Measurements from ENCODE around the gene PROZ. TPM values are rescaled to one million over a fixed set of nuclear protein-coding genes. Genes with fewer than 3 reads are reported as not detected.

Gene PROZ
- total and polyA plus RNA-seq, 7 experiments from 2014 or later = 0.24 TPM; not detected in 6

GRCh38 chr13:113168211-113168610 lies 9.8 kb downstream of the PROZ start:
- Mint-ChIP-seq H3K4me1 (peaks cover 0 to 30% (median 21%) of the 10 kb centered on the region in 7 donors), H3K36me3 (peaks cover 4 to 36% (median 29%) of the 10 kb centered on the region in 5 donors), H3K9me3 (peaks cover 0 to 21% (median 6%) of the 10 kb centered on the region in 11 donors), H3K27me3 (no peaks in the 10 kb centered on the region), H3K27ac (peak overlapping the region in 3 of 9 donors; percentile 26 to 68 (median 28)), H3K4me3 (no peak overlapping the region)
- no peak overlapping the region for H3K27ac ChIP-seq (ENCODE audit: low read depth, low read length)
- no peak overlapping the region for H3K4me3 ChIP-seq (ENCODE audit: low read length)
- peaks cover 0 to 25% (median 0%) of the 10 kb centered on the region in 3 experiments for H3K36me3 ChIP-seq (ENCODE audit: control insufficient read depth in 2 of 3, insufficient read depth in 3 of 3, low read length in 3 of 3)
- DNase-seq (no peak), ATAC-seq (no peak)
- intact Hi-C loops (cut with micrococcal nuclease) = no loop called here
- CTCF ChIA-PET = no interaction called here
- H3K27me3 ChIP-seq (ENCODE audit: control insufficient read depth in 2 of 2, insufficient read depth in 2 of 2, low read length in 2 of 2) = no peaks in the 10 kb centered on the region
- H3K9me3 ChIP-seq (ENCODE audit: control insufficient read depth in 2 of 3, low read length in 3 of 3) = no peaks in the 10 kb centered on the region
- peaks cover 0 to 6% of the 10 kb centered on the region in 2 donors for H3K4me1 ChIP-seq (ENCODE audit: control insufficient read depth in 2 of 2, insufficient read depth in 2 of 2, low read length in 2 of 2)
- POLR2A ChIA-PET = no interaction called here

DNA sequence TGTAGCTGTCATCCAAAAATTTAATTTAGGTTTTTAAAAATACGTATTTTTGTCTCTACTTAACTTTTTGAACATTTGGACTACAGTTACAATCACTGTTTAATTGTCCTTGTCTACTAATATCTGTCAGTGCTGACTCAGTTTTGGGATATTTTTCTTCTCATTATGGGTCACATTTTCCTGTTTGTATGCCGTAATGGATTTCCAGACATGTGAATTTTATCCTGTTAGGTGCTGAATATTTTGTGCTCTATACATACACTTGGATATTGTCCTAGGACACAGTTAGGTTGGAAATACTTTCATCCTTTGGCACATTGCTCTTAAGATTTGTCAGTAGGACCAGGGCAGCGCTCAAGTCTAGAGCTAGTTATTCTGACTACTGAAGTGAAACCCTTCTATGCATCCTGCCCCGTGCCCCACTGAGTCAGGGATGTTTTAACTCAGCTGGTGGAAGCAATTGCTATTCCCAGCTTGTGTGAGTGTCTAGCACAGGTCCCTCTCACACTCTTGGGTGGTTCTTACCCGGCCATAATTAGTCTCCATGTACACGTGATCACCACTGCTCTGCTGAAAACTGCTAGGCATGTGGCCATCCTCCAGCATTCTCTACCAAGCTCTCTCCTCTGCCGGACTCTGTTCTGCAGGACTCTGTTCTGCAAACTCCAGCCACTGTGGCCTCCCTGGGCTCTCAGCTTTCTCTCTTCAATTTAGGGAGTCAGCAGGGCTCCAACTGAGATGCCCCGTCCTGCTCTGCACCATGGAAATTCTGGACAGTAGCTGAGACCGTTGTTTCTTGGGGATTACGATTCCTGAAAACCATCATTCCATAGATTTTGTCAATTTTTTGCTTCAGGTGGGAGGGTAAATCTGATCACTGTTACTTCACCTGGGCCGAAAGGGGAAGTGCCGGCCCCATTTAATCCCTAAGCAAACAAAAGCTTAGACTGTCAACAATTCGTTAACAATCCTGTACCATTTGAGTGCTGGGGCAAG lies 11.1 kb downstream of the PROZ start:
- H3K36me3 Mint-ChIP-seq = peaks cover 4 to 39% (median 32%) of the 10 kb centered on the region in 5 donors
- H3K4me3 Mint-ChIP-seq = no peak overlapping the region
- Histone ChIP-seq H3K36me3 (ENCODE audit: control insufficient read depth in 2 of 3, insufficient read depth in 3 of 3, low read length in 3 of 3) (peaks cover 0 to 25% (median 0%) of the 10 kb centered on the region in 3 experiments), H3K4me1 (ENCODE audit: control insufficient read depth in 2 of 2, insufficient read depth in 2 of 2, low read length in 2 of 2) (peaks cover 0 to 6% of the 10 kb centered on the region in 2 donors), H3K9me3 (ENCODE audit: control insufficient read depth in 2 of 3, low read length in 3 of 3) (no peaks in the 10 kb centered on the region), H3K4me3 (ENCODE audit: low read length) (no peak overlapping the region), H3K27ac (ENCODE audit: low read depth, low read length) (no peak overlapping the region), H3K27me3 (ENCODE audit: control insufficient read depth in 2 of 2, insufficient read depth in 2 of 2, low read length in 2 of 2) (no peaks in the 10 kb centered on the region)
- H3K9me3 Mint-ChIP-seq = peaks cover 0 to 16% (median 6%) of the 10 kb centered on the region in 11 donors
- DNase-seq (no peak), ATAC-seq (no peak)
- ChIA-PET CTCF (interaction anchor here (0.6 kb wide), 1 partner anchor 83 kb away, joined by 3 read pairs; no protein-coding TSS in a partner anchor), POLR2A (interaction anchor here (1.4 kb wide), 1 partner anchor 15 kb away, joined by 6 read pairs; no protein-coding TSS in a partner anchor)
- H3K27me3 Mint-ChIP-seq = no peaks in the 10 kb centered on the region
- intact Hi-C loops (cut with micrococcal nuclease) = no loop called here
- H3K4me1 Mint-ChIP-seq = peaks cover 0 to 26% (median 9%) of the 10 kb centered on the region in 7 donors
- peak overlapping the region in 1 of 9 donors; percentile 68 for H3K27ac Mint-ChIP-seq

- Mint-ChIP-seq H3K4me3 (peak overlapping the region in 1 of 10 donors; percentile 55), H3K9me3 (peaks cover 0 to 16% (median 6%) of the 10 kb centered on the region in 11 donors), H3K4me1 (peaks cover 0 to 28% (median 4%) of the 10 kb centered on the region in 7 donors), H3K27me3 (no peaks in the 10 kb centered on the region), H3K27ac (peak overlapping the region in 2 of 9 donors; percentile 21 to 69), H3K36me3 (peaks cover 4 to 47% (median 39%) of the 10 kb centered on the region in 5 donors)
- ATAC-seq (no peak), DNase-seq (no peak)
- intact Hi-C loops (cut with micrococcal nuclease) = no loop called here
- H3K4me1 ChIP-seq (ENCODE audit: control insufficient read depth in 2 of 2, insufficient read depth in 2 of 2, low read length in 2 of 2) = peaks cover 0 to 6% of the 10 kb centered on the region in 2 donors
- no peak overlapping the region for H3K27ac ChIP-seq (ENCODE audit: low read depth, low read length)
- ChIA-PET CTCF (no interaction called here), POLR2A (interaction anchor here (1.4 kb wide), 1 partner anchor 14 kb away, joined by 6 read pairs; no protein-coding TSS in a partner anchor)
- no peak overlapping the region for H3K4me3 ChIP-seq (ENCODE audit: low read length)
- no peaks in the 10 kb centered on the region for H3K9me3 ChIP-seq (ENCODE audit: control insufficient read depth in 2 of 3, low read length in 3 of 3)
- peaks cover 0 to 28% (median 0%) of the 10 kb centered on the region in 3 experiments for H3K36me3 ChIP-seq (ENCODE audit: control insufficient read depth in 2 of 3, insufficient read depth in 3 of 3, low read length in 3 of 3)
- H3K27me3 ChIP-seq (ENCODE audit: control insufficient read depth in 2 of 2, insufficient read depth in 2 of 2, low read length in 2 of 2) = no peaks in the 10 kb centered on the region
Observed at GRCh38 chr13:113170511-113170910, 12.1 kb downstream of the PROZ start.

GRCh38 chr13:113171250-113172125 lies 13.0 kb downstream of the PROZ start:
- H3K9me3 Mint-ChIP-seq = peaks cover 0 to 16% (median 6%) of the 10 kb centered on the region in 11 donors
- no peak overlapping the region for H3K4me3 Mint-ChIP-seq
- H3K27ac ChIP-seq (ENCODE audit: low read depth, low read length) = no peak overlapping the region
- H3K9me3 ChIP-seq (ENCODE audit: control insufficient read depth in 2 of 3, low read length in 3 of 3) = no peaks in the 10 kb centered on the region
- H3K4me1 Mint-ChIP-seq = peaks cover 5 to 36% (median 7%) of the 10 kb centered on the region in 7 donors
- ChIA-PET POLR2A (no interaction called here), CTCF (no interaction called here)
- no peaks in the 10 kb centered on the region for H3K27me3 Mint-ChIP-seq
- H3K36me3 ChIP-seq (ENCODE audit: control insufficient read depth in 2 of 3, insufficient read depth in 3 of 3, low read length in 3 of 3) = peaks cover 0 to 37% (median 0%) of the 10 kb centered on the region in 3 experiments
- peak overlapping the region in 3 of 9 donors; percentile 33 to 69 (median 57) for H3K27ac Mint-ChIP-seq
- H3K4me1 ChIP-seq (ENCODE audit: control insufficient read depth in 2 of 2, insufficient read depth in 2 of 2, low read length in 2 of 2) = peaks cover 4 to 14% of the 10 kb centered on the region in 2 donors
- no peak for DNase-seq
- no peaks in the 10 kb centered on the region for H3K27me3 ChIP-seq (ENCODE audit: control insufficient read depth in 2 of 2, insufficient read depth in 2 of 2, low read length in 2 of 2)
- no peak overlapping the region for H3K4me3 ChIP-seq (ENCODE audit: low read length)
- H3K36me3 Mint-ChIP-seq = peaks cover 8 to 57% (median 46%) of the 10 kb centered on the region in 5 donors
- intact Hi-C loops (cut with micrococcal nuclease) = no loop called here
- no peak for ATAC-seq

- intact Hi-C loops (cut with micrococcal nuclease) = no loop called here
- H3K36me3 ChIP-seq (ENCODE audit: control insufficient read depth in 2 of 3, insufficient read depth in 3 of 3, low read length in 3 of 3) = peaks cover 0 to 45% (median 0%) of the 10 kb centered on the region in 3 experiments
- no peak for DNase-seq
- Mint-ChIP-seq H3K9me3 (peaks cover 0 to 11% (median 4%) of the 10 kb centered on the region in 11 donors), H3K27ac (peak overlapping the region in 1 of 9 donors; percentile 36), H3K36me3 (peaks cover 5 to 52% (median 42%) of the 10 kb centered on the region in 5 donors), H3K27me3 (no peaks in the 10 kb centered on the region), H3K4me3 (no peak overlapping the region), H3K4me1 (peaks cover 5 to 39% (median 9%) of the 10 kb centered on the region in 7 donors)
- CTCF ChIA-PET = no interaction called here
- H3K4me3 ChIP-seq (ENCODE audit: low read length) = no peak overlapping the region
- H3K4me1 ChIP-seq (ENCODE audit: control insufficient read depth in 2 of 2, insufficient read depth in 2 of 2, low read length in 2 of 2) = peaks cover 7 to 24% of the 10 kb centered on the region in 2 donors
- no peaks in the 10 kb centered on the region for H3K27me3 ChIP-seq (ENCODE audit: control insufficient read depth in 2 of 2, insufficient read depth in 2 of 2, low read length in 2 of 2)
- POLR2A ChIA-PET = interaction anchor here (1.0 kb wide), 1 partner anchor 11 kb away, joined by 4 read pairs; no protein-coding TSS in a partner anchor
- no peaks in the 10 kb centered on the region for H3K9me3 ChIP-seq (ENCODE audit: control insufficient read depth in 2 of 3, low read length in 3 of 3)
- H3K27ac ChIP-seq (ENCODE audit: low read depth, low read length) = no peak overlapping the region
- no peak for ATAC-seq
Observed at GRCh38 chr13:113172419-113172926, 14.0 kb downstream of the PROZ start.

Data from naive thymus-derived CD4-positive, alpha-beta T cell (primary cell).